Fibroblast of skin of abdomen (primary cell): Measurements from ENCODE around the gene WHRN.

Experiments
- DNase-seq: peaks from one replicate; pipeline ENCODE4 v3.0.0-alpha.2; 2013

Gene WHRN

GRCh38 chr9:114376586-114377445, 128.5 kb downstream of the WHRN start:
- DNase-seq, result no peak

GRCh38 chr9:114375386-114376175, 129.7 kb downstream of the WHRN start:
- DNase-seq, result no peak

- no peak for DNase-seq
Observed at GRCh38 chr9:114374936-114375335, 130.3 kb downstream of the WHRN start.

DNA sequence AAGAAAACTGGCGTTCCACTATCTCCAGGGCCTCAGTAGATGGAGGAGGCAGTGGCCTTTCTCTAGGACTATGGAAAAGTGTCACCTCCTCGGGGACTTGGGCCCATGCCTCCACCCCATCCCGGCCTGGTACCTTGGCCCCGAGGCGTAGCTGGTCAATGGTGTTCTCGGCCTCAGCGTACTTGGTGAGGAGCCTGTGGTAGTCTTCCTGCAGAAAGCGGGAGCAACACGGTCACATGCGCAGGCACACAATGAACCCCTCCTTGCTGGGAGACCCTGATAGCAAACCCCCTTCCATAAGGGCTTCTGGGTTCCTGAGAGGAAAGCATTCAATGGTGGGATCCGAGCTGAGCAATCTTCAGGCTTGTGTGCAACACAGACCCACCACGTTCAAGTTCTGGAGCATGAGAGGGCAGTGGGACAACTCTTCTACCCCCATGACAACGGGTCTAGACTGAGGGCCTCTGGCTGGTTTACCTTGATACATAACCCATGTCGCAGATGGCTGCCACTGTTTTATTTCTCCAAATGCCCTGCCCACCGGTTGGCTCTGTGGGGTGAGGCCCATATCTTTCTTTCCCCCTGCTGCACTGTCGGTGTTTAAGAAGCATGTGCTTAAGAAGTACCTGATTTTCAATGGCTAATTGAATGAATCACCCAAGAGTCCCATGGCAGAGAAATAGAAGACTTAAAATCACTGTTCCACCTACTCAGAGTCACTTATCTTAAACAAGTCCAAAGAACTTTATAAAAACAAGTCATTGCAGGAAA, 131.1 kb downstream of the WHRN start:
- no peak for DNase-seq

- DNase-seq, result no peak
Observed at GRCh38 chr9:114372921-114373448, 132.3 kb downstream of the WHRN start.

GRCh38 chr9:114371973-114372917, 133.0 kb downstream of the WHRN start:
- DNase-seq, result peak; percentile 38

- DNase-seq, result no peak
Observed at GRCh38 chr9:114371343-114371944, 133.8 kb downstream of the WHRN start.

DNA sequence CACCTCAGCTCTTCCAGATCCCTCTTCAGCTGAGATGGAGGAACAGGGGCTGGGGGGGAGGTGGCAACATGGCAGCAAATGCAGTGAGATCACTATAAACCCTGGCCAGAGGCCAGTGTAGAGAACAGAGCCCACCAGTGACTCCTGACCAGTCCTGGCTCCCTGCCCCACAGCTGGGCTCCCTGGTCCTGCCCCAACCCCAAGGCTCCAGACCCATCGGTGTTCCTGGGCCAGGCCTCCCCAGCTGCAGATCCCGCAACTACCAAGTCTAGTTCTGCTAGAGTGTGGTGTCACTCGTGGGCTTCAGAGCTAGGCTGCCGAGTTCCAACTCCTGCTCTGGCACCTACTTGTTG, 134.3 kb downstream of the WHRN start:
- no peak for DNase-seq

- DNase-seq, result no peak
Observed at GRCh38 chr9:114370251-114370967, 134.9 kb downstream of the WHRN start.

DNA sequence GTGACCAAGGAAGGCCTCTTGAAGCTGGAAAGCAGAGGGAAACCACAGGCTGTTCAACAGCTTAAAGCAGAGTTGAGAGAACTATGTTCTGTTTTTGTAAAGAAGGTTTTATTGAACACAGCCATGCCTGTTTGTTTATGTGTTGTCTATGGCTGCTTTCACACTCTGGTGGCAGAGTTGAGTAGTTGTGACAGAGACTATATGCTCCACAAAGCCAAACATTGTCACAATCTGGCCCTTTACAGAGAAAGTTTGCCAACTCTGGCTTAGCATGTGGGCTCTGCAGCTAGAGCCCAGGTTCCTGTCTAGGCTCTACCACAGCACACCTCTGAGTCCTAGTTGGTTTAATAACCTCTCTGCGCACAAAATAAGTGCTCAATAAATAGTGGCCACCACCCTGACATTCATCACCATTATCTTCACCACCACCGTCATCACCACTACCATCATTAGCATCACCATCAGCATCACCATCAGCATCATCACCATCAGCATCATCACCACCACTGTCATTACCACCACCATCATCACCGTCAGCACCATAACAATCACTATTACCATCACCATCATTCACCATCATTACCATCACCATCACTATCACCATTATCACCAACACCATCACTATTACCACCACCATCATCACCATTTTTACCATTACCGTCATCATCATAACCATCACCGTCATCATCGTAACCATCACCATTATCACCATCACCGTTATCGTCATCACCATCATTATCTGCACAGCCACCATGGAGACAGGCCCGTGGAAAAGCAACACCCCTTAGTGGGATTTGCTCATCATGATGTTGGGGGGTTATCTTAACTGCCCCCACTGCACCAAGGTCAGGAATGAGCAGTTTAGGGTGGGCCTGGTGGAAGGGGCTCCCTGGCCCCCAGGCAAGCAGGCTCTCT, 135.8 kb downstream of the WHRN start:
- no peak for DNase-seq

DNA sequence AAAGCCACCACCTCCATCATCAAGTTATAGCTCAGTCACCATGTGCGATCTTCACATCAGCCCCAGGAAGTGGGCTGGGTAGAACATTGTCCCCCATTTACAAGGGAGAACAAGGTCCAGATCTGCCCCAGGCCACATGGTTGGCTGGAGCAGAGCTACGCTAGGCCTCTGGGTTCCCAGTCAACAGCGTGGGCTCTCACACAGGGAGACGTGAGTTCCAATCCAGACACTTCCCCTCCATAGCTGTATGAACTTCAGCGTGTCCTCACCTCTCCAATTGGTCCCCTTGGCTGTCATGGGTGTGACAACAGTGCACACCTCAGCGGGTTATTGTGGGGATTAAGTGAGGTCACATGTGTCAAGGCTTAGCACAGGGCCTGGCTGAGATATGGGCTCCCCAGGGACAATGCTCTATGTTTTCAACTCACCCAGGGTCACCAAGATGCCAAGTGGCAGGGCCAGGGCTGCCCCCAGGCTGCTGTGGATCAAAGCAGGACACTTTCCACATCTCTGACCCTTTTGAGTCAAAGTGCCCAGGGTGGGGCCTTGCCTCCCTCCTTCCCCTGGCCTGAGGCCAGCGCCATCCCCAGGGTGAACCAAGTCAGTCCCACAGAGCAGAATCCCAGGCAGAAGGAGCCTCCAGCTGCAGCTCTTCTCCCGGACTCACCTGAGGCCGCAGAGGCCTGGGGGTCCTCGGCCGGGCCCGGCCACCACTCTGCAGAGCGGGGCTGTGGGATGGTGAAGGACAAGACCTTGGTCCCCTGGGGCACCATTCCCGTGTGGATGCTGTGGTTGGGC, 137.3 kb downstream of the WHRN start:
- DNase-seq, result no peak

DNA sequence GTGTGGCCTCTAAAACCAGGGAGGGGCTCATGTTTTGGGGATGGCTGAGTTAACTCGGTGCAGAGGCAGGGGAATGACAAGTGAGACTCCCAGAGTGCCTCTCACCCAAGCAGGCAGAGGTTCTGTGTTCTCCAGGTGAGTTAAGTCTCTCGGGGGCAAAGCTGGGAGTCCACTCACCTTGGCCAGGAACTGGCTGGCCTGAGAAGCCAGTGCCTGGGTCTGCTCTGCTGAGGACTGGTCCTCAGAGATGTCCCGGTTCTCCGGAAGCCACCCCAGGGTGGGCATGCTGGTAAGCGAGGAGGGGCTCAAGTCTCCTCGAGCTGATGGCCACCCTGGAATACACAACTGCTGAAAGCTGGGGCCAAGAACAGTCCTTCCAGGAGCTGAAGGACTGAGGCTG, 137.9 kb downstream of the WHRN start:
- DNase-seq, result no peak

GRCh38 chr9:114366334-114367128, 138.7 kb downstream of the WHRN start:
- peak; percentile 93 for DNase-seq

- DNase-seq, result no peak
Observed at GRCh38 chr9:114365194-114365593, 140.1 kb downstream of the WHRN start.

DNA sequence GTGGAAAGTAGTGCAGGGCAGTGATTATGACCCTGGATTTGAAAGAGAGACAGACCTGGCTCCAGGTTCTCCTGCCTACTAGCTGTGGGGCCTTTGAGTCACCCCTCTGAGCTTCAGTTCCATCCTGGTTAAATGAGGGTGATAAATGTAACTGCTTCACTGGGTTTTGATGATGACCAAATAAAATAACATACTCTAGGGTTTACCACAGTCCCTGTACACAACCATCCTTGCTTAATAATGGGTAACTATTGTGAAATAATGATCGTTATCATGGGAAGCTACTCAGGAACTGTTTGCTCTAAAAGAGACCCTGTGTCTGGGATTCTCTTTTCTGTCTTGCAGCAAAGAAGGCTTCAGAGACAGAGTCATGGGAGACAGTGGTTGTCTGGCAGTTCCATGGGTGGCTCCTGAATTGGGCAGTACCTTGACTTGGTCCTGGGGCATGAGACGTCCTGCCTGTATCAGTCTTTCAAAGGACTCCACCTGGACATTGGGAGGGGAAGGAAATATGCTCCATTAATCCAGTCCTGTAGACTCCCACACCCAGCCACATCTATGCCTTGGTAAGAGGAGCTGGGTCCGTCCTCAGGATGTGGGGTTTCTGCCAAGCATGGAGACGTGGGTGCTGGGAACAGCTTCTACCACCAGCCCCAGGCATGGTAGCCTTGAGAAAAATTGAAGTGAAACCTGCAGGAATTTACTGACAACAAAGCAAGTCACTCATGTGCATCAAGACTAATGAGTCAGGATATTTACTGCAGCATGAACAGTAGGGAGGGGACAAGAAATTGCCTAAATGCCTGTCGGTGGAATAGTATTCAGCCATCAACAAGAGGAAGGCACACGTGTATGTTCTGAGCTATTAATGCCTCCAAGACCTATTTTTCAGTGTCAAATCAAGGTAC, 140.9 kb downstream of the WHRN start:
- DNase-seq, result peak; percentile 83

- no peak for DNase-seq
Observed at GRCh38 chr9:114363424-114363823, 141.8 kb downstream of the WHRN start.

DNA sequence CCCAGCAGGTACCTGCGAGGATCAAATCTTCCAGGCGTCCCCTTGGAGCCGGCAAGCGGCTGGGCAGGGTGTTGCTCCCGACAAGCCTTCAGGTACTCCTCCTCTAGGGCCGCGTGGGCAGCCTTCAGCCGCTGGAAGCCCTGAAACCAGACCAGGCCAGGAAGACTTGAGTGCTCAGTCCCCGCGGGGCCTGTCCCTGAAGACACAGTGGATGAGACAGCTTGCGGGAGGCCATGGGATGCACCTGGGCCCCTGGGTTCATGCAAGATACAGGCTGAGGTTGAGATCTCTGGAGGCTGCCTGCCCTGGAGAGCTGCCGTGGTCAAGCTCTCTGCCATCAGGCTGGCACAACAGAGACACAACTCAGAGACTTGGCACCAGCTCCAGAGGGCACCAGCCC, 142.9 kb downstream of the WHRN start:
- DNase-seq, result no peak
